Activated T-helper 2 cell treated with anti-CD3 and anti-CD28 coated beads, Interferon-gamma antibody, Interleukin-2, Interleukin-4, amounts not matched to agents 10 μg/mL and 5 μg/mL and 100 μg/mL, durations not matched to agents 14 hours and 24 hours and 36 hours (primary cell): ENCODE data around the gene DECR2. TPM values are rescaled to one million over a fixed set of nuclear protein-coding genes. Genes with fewer than 3 reads are reported as not detected.
A peak's percentile ranks its signal among the peaks of the same experiment; 100 is the strongest.

ENCODE experiments used
- DNase-seq: peaks from one replicate; pipeline ENCODE4 v3.0.0; 2021; ENCODE audit warnings: low spot score
- H3K27ac Mint-ChIP-seq: one replicate; pipeline ENCODE4 v1.8.0; 2021; ENCODE audit warnings: mixed read lengths
- H3K27me3 Mint-ChIP-seq: one replicate; pipeline ENCODE4 v1.8.0; 2021; ENCODE audit warnings: low read depth, mixed read lengths
- H3K36me3 Mint-ChIP-seq: one replicate; pipeline ENCODE4 v1.8.0; 2021; ENCODE audit warnings: low read depth, mixed read lengths
- H3K4me1 Mint-ChIP-seq: one replicate; pipeline ENCODE4 v1.8.0; 2021; ENCODE audit warnings: low read depth, mixed read lengths
- H3K4me3 Mint-ChIP-seq: one replicate; pipeline ENCODE4 v1.8.0; 2021; ENCODE audit warnings: low read depth, mild to moderate bottlenecking, moderate library complexity, mixed read lengths
- H3K9me3 Mint-ChIP-seq: one replicate; pipeline ENCODE4 v1.8.0; 2021; ENCODE audit warnings: mixed read lengths
- intact Hi-C: fragments of 100-400 bp; cut with micrococcal nuclease; formaldehyde crosslinking; loops from one replicate; pipeline ENCODE4 v1.15.1; 2023
- total RNA-seq: library from RNA; stranded (reverse); gene quantifications from 2 replicates; pipeline ENCODE4 v1.2.3, GENCODE V29; 2022

Gene DECR2
- total RNA-seq, 1 donor from 2014 or later: 20.9 TPM

DNA sequence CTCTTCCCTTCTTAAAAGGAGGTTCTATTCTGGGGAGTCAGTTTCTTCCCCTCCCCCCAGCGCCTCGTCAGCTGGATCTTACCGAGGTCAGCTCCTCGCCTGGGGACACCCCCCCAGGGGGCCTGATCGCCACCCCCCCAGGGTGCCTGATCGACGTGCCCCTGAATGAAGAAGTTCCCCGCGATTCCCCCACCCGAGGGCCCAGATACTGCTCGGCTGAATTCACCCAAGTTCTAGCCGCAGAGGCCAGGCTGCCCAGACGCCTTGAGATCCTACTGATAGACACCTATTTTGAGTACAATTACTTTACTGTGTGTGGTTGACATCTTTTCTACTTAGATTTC lies 25.2 kb downstream of the DECR2 start:
- DNase-seq: no peak
- Mint-ChIP-seq H3K27me3 (peaks cover 12% of the 10 kb centered on the region), H3K9me3 (no peaks in the 10 kb centered on the region), H3K27ac (no peak overlapping the region), H3K4me3 (peak overlapping the region; percentile 78), H3K36me3 (peaks cover 18% of the 10 kb centered on the region), H3K4me1 (peaks cover 32% of the 10 kb centered on the region)
- intact Hi-C loops: loop anchor here (5.0 kb wide), 2 partner anchors 45 to 100 kb away; partner anchors contain the start of genes CAPN15 and PGAP6

DNA sequence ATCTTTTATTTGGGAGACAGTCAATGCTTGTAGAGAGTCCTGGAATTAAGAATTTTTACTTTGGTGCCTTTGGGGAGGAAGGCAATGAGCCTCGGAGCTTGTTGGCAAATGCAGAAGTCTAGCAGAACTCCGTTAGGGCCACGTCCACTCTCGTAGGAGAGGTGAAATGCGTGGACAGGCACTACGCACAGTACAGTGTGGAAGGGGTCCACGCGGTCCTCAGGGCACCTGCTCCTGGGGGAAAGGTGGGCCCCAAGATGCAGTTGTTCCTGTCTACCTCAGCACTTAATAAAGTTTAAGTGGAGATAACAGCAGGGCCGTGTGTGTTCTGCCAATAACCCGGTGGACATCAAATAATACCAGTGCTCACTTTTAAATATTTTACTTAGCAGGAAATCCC lies 25.6 kb downstream of the DECR2 start:
- peaks cover 32% of the 10 kb centered on the region for H3K4me1 Mint-ChIP-seq
- H3K9me3 Mint-ChIP-seq: no peaks in the 10 kb centered on the region
- DNase-seq: no peak
- H3K27ac Mint-ChIP-seq: no peak overlapping the region
- peak overlapping the region; percentile 78 for H3K4me3 Mint-ChIP-seq
- H3K27me3 Mint-ChIP-seq: peaks cover 12% of the 10 kb centered on the region
- peaks cover 18% of the 10 kb centered on the region for H3K36me3 Mint-ChIP-seq
- intact Hi-C loops: loop anchor here (5.0 kb wide), 2 partner anchors 45 to 100 kb away; partner anchors contain the start of genes CAPN15 and PGAP6

DNA sequence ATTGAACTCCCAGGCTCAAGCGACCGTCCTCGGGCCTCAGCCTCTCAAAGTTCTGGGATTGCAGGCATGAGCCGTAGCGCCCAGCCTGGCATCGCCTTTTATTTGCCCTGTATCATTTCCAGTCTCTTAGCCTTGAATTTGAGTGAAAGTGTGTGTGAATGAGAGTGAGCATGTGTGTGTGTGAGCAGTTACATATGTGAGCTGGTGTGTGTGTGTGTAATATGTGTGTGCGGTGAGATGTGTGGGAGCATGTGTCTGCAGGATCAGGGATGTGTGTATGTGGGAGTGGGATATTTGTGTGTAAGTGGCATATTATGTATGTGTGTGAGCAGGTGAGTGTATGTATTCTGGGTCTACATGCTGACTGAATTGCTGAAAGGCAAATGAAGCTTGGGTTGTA lies 29.2 kb downstream of the DECR2 start:
- intact Hi-C loops: no loop called here
- H3K27me3 Mint-ChIP-seq: no peaks in the 10 kb centered on the region
- DNase-seq: no peak
- H3K36me3 Mint-ChIP-seq: peaks cover 22% of the 10 kb centered on the region
- H3K27ac Mint-ChIP-seq: no peak overlapping the region
- H3K4me1 Mint-ChIP-seq: peaks cover 27% of the 10 kb centered on the region
- H3K9me3 Mint-ChIP-seq: no peaks in the 10 kb centered on the region
- no peak overlapping the region for H3K4me3 Mint-ChIP-seq

DNA sequence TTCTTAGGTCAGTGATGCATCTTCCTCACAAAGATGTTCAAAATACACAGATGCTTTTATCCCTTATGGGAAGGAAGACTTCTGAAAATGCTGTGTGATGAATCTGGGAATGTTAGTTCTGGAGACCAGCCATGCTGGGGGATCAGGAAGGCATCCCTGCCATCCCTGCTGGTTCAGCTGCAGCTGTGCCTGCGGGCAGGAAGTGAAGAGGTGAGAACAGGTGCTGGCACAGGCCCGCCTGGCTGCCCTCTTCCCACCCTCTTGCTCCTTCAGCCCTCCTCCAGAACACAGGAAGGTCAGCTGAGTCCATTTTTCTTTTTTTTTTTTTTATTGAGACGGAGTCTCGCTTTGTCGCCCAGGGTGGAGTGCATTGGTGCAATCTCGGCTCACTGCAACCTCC lies 38.9 kb downstream of the DECR2 start:
- Mint-ChIP-seq H3K9me3 (no peaks in the 10 kb centered on the region), H3K27me3 (no peaks in the 10 kb centered on the region), H3K27ac (no peak overlapping the region), H3K4me3 (no peak overlapping the region), H3K36me3 (no peaks in the 10 kb centered on the region), H3K4me1 (no peaks in the 10 kb centered on the region)
- no peak for DNase-seq
- intact Hi-C loops: no loop called here

DNA sequence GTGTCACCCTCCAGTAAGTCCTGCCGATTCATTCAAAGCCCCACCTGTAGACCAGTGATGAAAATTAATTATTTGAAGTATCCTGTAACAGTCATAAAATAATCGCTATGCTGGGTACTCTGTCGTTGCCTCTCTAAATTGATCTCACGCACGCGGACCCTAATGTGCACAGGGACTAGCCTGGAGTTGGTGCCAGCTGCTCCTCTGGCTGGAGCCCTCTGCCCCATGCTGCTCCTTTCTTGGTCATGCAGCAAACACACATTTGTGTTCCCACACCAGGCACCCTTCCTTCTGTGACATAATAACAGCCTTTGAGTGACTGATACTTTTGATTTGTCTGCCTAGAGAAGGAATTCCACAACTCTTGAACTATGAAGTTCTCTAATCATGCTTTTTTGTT lies 39.8 kb downstream of the DECR2 start:
- H3K27ac Mint-ChIP-seq: no peak overlapping the region
- no peaks in the 10 kb centered on the region for H3K27me3 Mint-ChIP-seq
- H3K4me3 Mint-ChIP-seq: no peak overlapping the region
- DNase-seq: no peak
- H3K9me3 Mint-ChIP-seq: no peaks in the 10 kb centered on the region
- no peaks in the 10 kb centered on the region for H3K4me1 Mint-ChIP-seq
- H3K36me3 Mint-ChIP-seq: no peaks in the 10 kb centered on the region
- intact Hi-C loops: no loop called here

DNA sequence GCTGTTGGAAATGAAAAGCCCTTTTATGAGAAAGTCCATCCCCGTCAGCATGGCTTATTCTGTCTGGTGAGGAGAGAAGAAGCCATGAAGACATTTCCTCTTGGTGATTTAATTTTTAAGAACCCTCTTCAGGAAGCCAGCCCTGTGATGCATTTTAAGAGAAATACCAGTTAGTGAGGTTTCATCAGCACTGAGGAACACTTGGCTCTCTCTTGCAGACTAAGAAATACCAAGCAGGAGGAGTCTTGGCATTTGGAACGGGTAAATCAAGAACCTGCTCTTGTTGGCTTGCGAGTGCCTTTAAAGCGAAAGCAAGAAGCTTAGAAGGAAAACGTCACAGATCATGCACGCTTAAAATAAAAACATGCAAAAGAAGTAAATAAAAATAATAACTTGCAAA lies 41.3 kb downstream of the DECR2 start:
- H3K27ac Mint-ChIP-seq: no peak overlapping the region
- no peak for DNase-seq
- intact Hi-C loops: no loop called here
- no peaks in the 10 kb centered on the region for H3K27me3 Mint-ChIP-seq
- H3K9me3 Mint-ChIP-seq: no peaks in the 10 kb centered on the region
- H3K4me1 Mint-ChIP-seq: no peaks in the 10 kb centered on the region
- no peaks in the 10 kb centered on the region for H3K36me3 Mint-ChIP-seq
- no peak overlapping the region for H3K4me3 Mint-ChIP-seq

DNA sequence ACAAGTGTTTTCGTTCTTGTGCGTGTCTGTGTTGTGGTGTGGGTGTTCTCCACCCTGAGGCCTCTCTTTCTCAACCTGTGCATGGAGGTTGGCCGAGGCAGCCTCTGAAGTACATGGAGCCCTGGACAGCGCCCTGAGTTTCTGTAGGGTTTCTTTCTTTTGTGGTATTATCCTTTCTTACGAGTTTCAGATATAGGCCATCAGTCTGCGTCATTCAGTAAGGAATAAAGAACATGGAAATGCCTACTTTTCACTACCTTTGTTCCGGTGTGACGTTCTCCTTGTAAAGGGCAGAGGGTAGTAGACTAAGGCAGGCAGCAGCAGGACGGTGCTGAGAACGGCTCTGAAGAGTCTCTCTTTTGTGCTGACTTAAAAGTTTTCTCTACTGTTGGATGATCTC lies 42.3 kb downstream of the DECR2 start:
- intact Hi-C loops: no loop called here
- no peak for DNase-seq
- H3K4me3 Mint-ChIP-seq: no peak overlapping the region
- no peaks in the 10 kb centered on the region for H3K9me3 Mint-ChIP-seq
- H3K27ac Mint-ChIP-seq: no peak overlapping the region
- no peaks in the 10 kb centered on the region for H3K4me1 Mint-ChIP-seq
- no peaks in the 10 kb centered on the region for H3K36me3 Mint-ChIP-seq
- H3K27me3 Mint-ChIP-seq: no peaks in the 10 kb centered on the region

DNA sequence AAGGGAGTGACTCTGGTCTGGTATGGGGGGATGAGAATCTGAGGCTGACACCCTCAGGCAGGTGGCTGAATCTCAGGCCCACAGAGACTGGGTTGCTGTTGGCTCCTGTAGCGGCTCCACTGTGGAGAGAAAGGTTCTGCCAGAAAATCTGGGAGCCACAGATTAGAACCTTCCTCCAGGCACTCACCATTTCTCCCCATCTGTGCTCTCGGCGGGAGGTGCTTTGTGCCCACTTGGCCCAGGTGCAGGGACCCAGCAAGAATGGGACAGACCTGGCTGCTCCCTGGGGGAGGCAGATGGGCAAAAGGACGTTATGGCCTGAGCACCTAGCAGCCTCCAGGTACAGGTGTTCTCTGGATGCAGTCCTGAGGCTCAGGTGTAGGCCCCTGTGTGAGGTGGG lies 43.9 kb downstream of the DECR2 start:
- H3K9me3 Mint-ChIP-seq: no peaks in the 10 kb centered on the region
- H3K27ac Mint-ChIP-seq: no peak overlapping the region
- intact Hi-C loops: no loop called here
- no peaks in the 10 kb centered on the region for H3K4me1 Mint-ChIP-seq
- H3K27me3 Mint-ChIP-seq: no peaks in the 10 kb centered on the region
- H3K4me3 Mint-ChIP-seq: no peak overlapping the region
- no peaks in the 10 kb centered on the region for H3K36me3 Mint-ChIP-seq
- DNase-seq: no peak

DNA sequence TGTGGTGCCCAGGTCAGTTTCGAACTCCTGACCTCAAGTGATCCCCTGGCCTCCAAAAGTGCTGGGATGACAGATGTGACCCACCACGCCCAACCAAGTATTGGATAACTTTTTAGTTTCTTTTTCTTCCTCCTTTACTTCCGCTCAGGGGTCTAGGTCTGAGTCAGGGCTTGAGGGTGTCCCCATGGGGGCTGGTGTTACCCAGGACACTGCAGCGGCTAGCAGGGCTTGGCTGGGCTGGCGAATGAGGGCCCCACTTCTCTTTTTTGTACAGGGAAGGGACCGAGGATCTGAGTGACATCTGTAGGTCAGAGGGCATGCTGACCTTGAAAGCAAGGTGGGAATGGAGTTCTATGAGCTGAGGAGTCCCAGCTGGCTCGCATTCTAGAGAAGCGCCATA lies 48.7 kb downstream of the DECR2 start:
- intact Hi-C loops: no loop called here
- H3K4me1 Mint-ChIP-seq: peaks cover 4% of the 10 kb centered on the region
- H3K27ac Mint-ChIP-seq: no peak overlapping the region
- DNase-seq: no peak
- no peaks in the 10 kb centered on the region for H3K27me3 Mint-ChIP-seq
- H3K4me3 Mint-ChIP-seq: no peak overlapping the region
- H3K36me3 Mint-ChIP-seq: no peaks in the 10 kb centered on the region
- H3K9me3 Mint-ChIP-seq: no peaks in the 10 kb centered on the region

DNA sequence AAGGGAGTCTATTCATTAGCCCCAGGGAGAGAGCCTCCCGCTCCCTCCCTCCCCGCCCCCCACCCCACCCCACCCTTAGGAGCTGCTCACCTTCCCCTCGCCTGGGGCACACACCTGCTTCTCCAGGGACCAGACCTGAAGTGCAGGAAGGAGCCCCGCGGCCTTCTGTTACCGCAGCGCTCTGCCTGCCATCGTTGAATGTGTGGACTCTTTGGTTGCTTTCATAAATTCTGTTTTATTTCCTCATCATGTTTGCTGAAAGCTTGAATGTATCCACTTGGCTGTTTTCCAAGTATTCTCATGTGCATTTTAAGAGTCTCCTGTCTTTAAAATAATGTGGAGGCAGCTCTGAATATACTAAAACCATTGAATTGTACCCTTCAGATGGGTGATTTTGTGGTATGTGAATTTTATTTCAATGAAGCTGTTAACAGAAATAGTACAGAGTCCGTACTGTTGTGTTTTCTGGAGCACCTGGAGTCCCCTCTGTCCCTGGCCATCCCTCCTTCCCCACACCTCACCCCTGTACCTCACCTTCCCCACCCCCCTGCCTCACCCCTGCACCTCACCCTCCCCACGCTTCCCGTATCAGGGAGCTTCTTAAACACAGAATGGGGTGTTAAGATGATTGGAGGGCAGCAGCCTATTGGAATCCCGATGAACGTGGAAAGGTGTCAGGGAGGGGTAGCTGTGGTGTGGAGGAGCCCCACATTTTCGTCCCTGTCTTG lies 49.3 kb downstream of the DECR2 start:
- peaks cover 4% of the 10 kb centered on the region for H3K4me1 Mint-ChIP-seq
- no peaks in the 10 kb centered on the region for H3K36me3 Mint-ChIP-seq
- no peak overlapping the region for H3K27ac Mint-ChIP-seq
- DNase-seq: no peak
- no peaks in the 10 kb centered on the region for H3K27me3 Mint-ChIP-seq
- H3K4me3 Mint-ChIP-seq: no peak overlapping the region
- H3K9me3 Mint-ChIP-seq: no peaks in the 10 kb centered on the region
- intact Hi-C loops: no loop called here

DNA sequence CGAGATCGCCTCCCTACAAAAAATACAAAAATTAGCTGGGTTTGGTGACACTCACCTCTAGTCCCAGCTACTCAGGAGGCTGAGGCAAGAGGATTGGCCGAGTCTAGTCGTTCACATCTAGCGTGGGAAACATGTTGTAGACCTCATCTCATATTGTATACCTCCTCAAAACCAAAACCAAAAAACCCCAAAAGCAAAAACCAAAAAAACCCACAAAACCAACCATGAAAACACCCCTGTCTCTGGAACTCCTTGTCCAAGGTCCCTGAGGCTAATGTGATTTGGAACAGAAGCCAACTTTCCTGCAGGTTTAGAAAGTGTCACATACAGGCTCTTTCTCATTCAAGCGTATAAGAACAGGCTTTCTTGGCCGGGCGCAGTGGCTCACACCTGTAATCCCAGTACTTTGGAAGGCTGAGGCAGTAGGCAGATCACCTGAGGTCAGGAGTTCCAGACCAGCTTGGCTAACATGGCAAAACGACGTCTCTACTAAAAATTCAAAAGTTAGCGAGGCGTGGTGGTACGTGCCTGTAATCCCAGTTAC lies 52.8 kb downstream of the DECR2 start:
- no peak overlapping the region for H3K27ac Mint-ChIP-seq
- intact Hi-C loops: no loop called here
- no peak overlapping the region for H3K4me3 Mint-ChIP-seq
- no peak for DNase-seq
- no peaks in the 10 kb centered on the region for H3K36me3 Mint-ChIP-seq
- no peaks in the 10 kb centered on the region for H3K27me3 Mint-ChIP-seq
- peaks cover 4% of the 10 kb centered on the region for H3K4me1 Mint-ChIP-seq
- H3K9me3 Mint-ChIP-seq: no peaks in the 10 kb centered on the region

DNA sequence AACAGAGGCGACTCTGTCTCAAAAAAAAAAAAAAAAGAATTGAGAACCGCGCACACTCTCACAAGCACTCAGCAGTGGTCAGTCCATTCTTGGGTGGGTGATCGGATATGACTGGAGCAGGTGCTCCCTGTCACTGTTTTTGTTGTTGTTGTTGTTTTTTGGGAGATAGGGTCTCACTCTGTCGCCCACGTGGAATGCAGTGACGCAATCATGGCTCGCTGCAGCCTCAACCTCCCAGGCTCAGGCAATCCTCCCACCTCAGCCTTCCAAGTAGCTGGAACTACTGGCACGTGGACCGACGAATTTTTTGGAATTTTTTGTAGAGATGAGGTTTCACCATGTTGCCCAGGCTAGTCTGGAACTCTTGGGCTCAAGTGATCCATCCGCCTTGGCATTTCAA lies 53.8 kb downstream of the DECR2 start:
- no peaks in the 10 kb centered on the region for H3K36me3 Mint-ChIP-seq
- DNase-seq: no peak
- H3K4me3 Mint-ChIP-seq: no peak overlapping the region
- H3K27ac Mint-ChIP-seq: no peak overlapping the region
- intact Hi-C loops: no loop called here
- H3K9me3 Mint-ChIP-seq: no peaks in the 10 kb centered on the region
- no peaks in the 10 kb centered on the region for H3K27me3 Mint-ChIP-seq
- H3K4me1 Mint-ChIP-seq: peaks cover 4% of the 10 kb centered on the region

DNA sequence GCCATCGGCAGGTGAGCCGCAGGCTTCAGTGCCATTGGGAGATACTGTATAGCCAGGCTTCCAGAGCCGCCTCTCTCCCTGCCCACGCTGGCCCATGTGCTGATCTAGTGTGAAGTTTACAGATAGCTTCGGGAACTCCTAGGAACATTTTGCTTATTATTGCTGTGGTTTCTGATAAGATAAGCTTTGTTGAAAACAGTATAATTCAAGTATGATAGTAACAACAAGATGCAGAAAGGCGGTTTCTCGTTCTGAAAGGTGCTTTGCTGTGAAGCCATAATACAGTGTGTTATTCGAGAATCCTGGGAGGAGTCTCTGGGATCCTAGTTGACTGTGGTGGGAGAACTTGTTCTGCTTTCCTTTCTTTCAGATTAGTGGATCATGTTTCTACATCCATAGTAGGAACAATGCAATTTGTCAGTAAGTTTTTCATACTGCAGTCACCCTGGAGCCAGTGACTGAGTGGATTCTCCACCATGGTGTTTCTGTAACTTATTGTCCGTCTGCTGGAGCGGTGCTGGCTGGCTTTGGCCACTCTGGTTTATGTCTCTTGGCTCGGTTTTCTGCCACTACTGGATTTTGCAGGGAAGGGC lies 55.3 kb downstream of the DECR2 start:
- Mint-ChIP-seq H3K27me3 (no peaks in the 10 kb centered on the region), H3K9me3 (no peaks in the 10 kb centered on the region), H3K4me3 (no peak overlapping the region), H3K36me3 (no peaks in the 10 kb centered on the region), H3K27ac (no peak overlapping the region), H3K4me1 (peaks cover 4% of the 10 kb centered on the region)
- no peak for DNase-seq
- intact Hi-C loops: no loop called here
